Body of pancreas (tissue), 4 donors: ENCODE results near the gene HDLBP. TPM values are rescaled to one million over a fixed set of nuclear protein-coding genes. Genes with fewer than 3 reads are reported as not detected.
A peak's percentile ranks its signal among the peaks of the same experiment; 100 is the strongest.

Experiments
- ATAC-seq: fragments of 150-250 bp; one replicate; pipeline ENCODE4 v1.9.1; 2016
- DNase-seq, 4 donors: peaks; one replicate each; pipeline ENCODE4 v3.0.0-alpha.2; 2019
- H3K27ac ChIP-seq, 4 donors: fragments of 200-600 bp; sonication (generic); 1 replicate in 3 of 4; 2 replicates in 1 of 4; pipeline versions ENCODE4 v1.5.1 to v1.6.1; 2016 to 2019; ENCODE audit warnings: mild to moderate bottlenecking in 1 of 4, mixed read lengths in 1 of 4, moderate library complexity in 1 of 4
- H3K27me3 ChIP-seq, 2 donors: fragments of 200-600 bp; sonication (generic); one replicate each; pipeline ENCODE4 v1.6.0; 2016; ENCODE audit warnings: mild to moderate bottlenecking in 1 of 2
- H3K36me3 ChIP-seq, 2 donors: fragments of 200-600 bp; sonication (generic); replicated peaks in 1 of 2; 2 replicates each; pipeline ENCODE4 v1.5.1; 2016; ENCODE audit warnings: low read depth in 2 of 2; ENCODE audit not compliant: insufficient read depth in 1 of 2
- H3K4me1 ChIP-seq: fragments of 200-600 bp; sonication (generic); one replicate; pipeline ENCODE4 v1.6.0; 2016
- H3K4me3 ChIP-seq, 2 donors: fragments of 200-600 bp; sonication (generic); 1 replicate in 1 of 2; 2 replicates in 1 of 2; pipeline ENCODE4 v1.5.1; 2016 to 2019
- H3K9me3 ChIP-seq, 3 donors: fragments of 200-600 bp; sonication (generic); 1 replicate in 2 of 3; 2 replicates in 1 of 3; pipeline ENCODE4 v1.5.1; 2016
- POLR2A ChIP-seq, 3 donors: fragments of 450-650 bp; IDR thresholded peaks; one replicate each; pipeline ENCODE4 v1.6.1; 2016; ENCODE audit warnings: antibody characterized with exemption in 3 of 3, mild to moderate bottlenecking in 2 of 3
- WGBS, 2 donors: methylation state at CpG; one replicate each; pipeline ENCODE4 v1.1.5; 2017; 5-methylcytosine and 5-hydroxymethylcytosine counted together
- intact Hi-C: fragments of 100-400 bp; cut with DNase I; formaldehyde crosslinking; loops from one replicate; pipeline ENCODE4 v1.15.1; 2023
- total RNA-seq, 2 donors: library from RNA; depleted of rRNA; stranded (reverse); fragments of >200 nt; gene quantifications; one replicate each; pipeline ENCODE4 v1.1.0, GENCODE V29; 2016
- TF ChIP-seq, protein P1 (sequence below), 7 experiments: fragments of 450-650 bp in 4 of 7; fragments of 200-600 bp in 3 of 7; sonication (generic) in 3 of 7; IDR thresholded peaks; one replicate each; pipeline ENCODE4 v1.5.1; 2016 to 2019; ENCODE audit warnings: antibody characterized with exemption in 7 of 7

HDLBP gene
- total RNA-seq, 2 donors from 2014 or later, result 501 to 612 TPM

DNA sequence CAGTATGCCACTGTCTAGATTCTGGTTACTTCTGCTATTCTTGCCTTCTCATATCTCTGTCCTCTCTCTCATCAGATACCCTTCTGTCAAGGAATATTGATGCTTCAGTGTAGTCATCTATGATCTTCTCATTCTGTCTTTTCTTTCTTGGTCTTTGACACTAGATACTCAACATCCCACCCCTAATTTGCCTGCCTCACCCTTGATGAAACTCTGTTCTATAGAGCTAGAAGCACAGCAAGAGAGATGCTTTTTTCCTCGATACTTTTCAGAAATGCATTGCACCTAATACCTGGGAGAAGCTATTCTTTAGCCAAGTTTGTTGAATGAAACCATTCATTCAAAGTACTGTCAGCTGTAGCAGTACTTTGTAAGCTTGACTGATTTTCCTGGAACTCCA lies 9.8 kb upstream of the HDLBP start:
- intact Hi-C loops, result no loop called here
- Histone ChIP-seq H3K4me1 (peaks cover 49% of the 10 kb centered on the region), H3K27me3 (no peaks in the 10 kb centered on the region), H3K9me3 (no peaks in the 10 kb centered on the region), H3K27ac (no peak overlapping the region), H3K4me3 (no peak overlapping the region), H3K36me3 (peaks cover 0 to 5% of the 10 kb centered on the region in 2 donors)
- no peak for DNase-seq
- no peak for ATAC-seq
- TF ChIP-seq, protein P1, sequence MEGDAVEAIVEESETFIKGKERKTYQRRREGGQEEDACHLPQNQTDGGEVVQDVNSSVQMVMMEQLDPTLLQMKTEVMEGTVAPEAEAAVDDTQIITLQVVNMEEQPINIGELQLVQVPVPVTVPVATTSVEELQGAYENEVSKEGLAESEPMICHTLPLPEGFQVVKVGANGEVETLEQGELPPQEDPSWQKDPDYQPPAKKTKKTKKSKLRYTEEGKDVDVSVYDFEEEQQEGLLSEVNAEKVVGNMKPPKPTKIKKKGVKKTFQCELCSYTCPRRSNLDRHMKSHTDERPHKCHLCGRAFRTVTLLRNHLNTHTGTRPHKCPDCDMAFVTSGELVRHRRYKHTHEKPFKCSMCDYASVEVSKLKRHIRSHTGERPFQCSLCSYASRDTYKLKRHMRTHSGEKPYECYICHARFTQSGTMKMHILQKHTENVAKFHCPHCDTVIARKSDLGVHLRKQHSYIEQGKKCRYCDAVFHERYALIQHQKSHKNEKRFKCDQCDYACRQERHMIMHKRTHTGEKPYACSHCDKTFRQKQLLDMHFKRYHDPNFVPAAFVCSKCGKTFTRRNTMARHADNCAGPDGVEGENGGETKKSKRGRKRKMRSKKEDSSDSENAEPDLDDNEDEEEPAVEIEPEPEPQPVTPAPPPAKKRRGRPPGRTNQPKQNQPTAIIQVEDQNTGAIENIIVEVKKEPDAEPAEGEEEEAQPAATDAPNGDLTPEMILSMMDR (IDR thresholded peaks at IDR 0.05), result no peak
- TF ChIP-seq POLR2A (IDR thresholded peaks at IDR 0.05), result no peak
- 50 to 60% methylated on average over 1 of the region's 1 CpG for WGBS, 2 donors

DNA sequence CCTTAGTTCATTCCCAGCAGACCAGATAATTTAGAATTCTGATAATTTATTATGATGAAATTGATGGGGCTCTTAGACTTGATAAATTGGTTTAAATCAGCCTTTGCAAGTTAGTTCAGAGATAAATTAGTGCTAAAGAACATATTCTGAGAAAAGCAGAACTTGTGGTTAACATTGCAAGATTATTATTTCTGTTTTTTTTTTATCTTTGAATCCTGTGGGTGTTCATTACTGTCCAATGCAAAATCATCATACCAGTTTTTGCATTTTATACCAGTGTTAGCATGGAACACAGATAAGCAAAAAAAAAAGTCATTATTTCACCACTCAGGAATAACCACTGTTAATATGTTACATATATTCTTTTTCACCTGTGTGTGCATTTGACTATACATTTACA lies 9.3 kb upstream of the HDLBP start:
- no peak overlapping the region for H3K4me3 ChIP-seq
- H3K27me3 ChIP-seq, result no peaks in the 10 kb centered on the region
- TF ChIP-seq POLR2A (IDR thresholded peaks at IDR 0.05), result no peak
- TF ChIP-seq, protein P1 (IDR thresholded peaks at IDR 0.05), result no peak
- H3K4me1 ChIP-seq, result peaks cover 54% of the 10 kb centered on the region
- DNase-seq (no peak), ATAC-seq (no peak)
- intact Hi-C loops, result no loop called here
- peak overlapping the region in 2 of 4 donors; percentile 14 to 48 for H3K27ac ChIP-seq
- no peaks in the 10 kb centered on the region for H3K9me3 ChIP-seq
- H3K36me3 ChIP-seq, result peaks cover 0 to 5% of the 10 kb centered on the region in 2 donors

DNA sequence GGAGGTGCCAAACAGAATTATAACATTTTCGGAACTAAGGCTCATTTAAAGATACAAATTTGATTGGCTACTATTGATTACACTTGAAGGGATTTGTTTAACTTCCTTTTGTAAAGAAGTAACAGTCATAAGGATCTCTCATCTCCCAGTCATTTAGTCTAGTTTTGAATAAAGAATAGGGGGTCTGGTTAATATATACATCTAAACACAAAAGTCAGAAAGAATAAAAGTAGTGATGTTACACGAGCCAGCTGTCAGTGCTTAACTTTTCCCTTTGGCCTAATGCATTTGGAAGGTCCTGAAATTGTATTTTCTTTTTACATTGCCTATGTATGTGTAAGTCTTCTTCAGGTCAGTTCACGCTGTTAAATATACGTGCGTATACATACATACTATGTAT lies 8.3 kb upstream of the HDLBP start:
- peaks cover 0 to 4% of the 10 kb centered on the region in 2 donors for H3K36me3 ChIP-seq
- H3K27ac ChIP-seq, result peak overlapping the region in 2 of 4 donors; percentile 14 to 48
- ATAC-seq (no peak), DNase-seq (no peak)
- peaks cover 64% of the 10 kb centered on the region for H3K4me1 ChIP-seq
- WGBS, 2 donors, result 53 to 57% methylated on average over 5 of the region's 5 CpGs
- no peaks in the 10 kb centered on the region for H3K27me3 ChIP-seq
- TF ChIP-seq, protein P1 (IDR thresholded peaks at IDR 0.05), result no peak
- TF ChIP-seq POLR2A (IDR thresholded peaks at IDR 0.05), result no peak
- intact Hi-C loops, result no loop called here
- H3K4me3 ChIP-seq, result no peak overlapping the region
- no peaks in the 10 kb centered on the region for H3K9me3 ChIP-seq

DNA sequence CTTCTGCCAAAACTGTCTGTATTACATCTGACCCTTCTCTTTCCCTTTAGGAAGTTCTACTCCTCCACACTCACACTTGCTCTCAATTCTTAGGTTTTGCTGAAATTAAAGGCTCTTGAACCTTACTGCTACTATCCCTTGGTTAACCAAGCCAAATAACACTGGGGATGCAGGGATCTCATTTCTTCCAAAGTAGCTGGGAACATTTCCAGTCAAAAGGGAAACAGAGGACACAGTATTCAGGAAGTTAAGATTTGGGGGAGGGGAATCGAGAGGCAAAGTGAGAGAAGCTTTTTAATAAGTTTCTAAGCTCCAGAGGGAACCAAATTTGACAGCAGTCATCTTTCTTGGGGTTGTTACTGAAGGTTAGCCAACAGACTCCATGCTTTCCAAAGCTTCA lies 6.4 kb upstream of the HDLBP start:
- DNase-seq (no peak), ATAC-seq (no peak)
- H3K9me3 ChIP-seq, result no peaks in the 10 kb centered on the region
- TF ChIP-seq, protein P1 (IDR thresholded peaks at IDR 0.05), result no peak
- TF ChIP-seq POLR2A (IDR thresholded peaks at IDR 0.05), result no peak
- H3K4me1 ChIP-seq, result peaks cover 71% of the 10 kb centered on the region
- H3K36me3 ChIP-seq, result peaks cover 0 to 2% of the 10 kb centered on the region in 2 donors
- no peaks in the 10 kb centered on the region for H3K27me3 ChIP-seq
- H3K27ac ChIP-seq, result peak overlapping the region in 3 of 4 donors; percentile 8 to 99 (median 53)
- intact Hi-C loops, result no loop called here
- no peak overlapping the region for H3K4me3 ChIP-seq
- WGBS, 2 donors, result 0 to 10% methylated on average over 1 of the region's 1 CpG

DNA sequence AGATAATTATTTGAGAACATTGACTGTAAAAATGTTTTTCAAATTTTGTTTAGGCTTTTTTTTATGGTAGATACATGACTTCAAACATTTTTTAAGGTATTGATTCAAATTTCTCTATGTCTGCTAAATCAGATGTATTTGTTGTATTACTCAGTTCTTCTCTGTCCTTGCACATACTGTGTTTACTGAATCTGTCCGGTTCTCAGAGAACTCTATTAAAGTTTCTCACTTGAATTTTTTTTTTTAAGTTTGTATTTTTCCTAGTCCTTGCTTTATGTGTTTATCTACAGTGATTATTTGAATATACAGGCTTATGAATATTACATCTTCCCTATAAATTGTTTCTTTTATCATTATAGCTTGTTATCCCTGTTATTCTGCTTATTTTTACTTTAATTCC lies 5.6 kb upstream of the HDLBP start:
- 15 to 24% methylated on average over 1 of the region's 1 CpG for WGBS, 2 donors
- Histone ChIP-seq H3K27me3 (no peaks in the 10 kb centered on the region), H3K4me1 (peaks cover 71% of the 10 kb centered on the region), H3K9me3 (no peaks in the 10 kb centered on the region), H3K27ac (peak overlapping the region in 3 of 4 donors; percentile 53 to 99 (median 54)), H3K4me3 (no peak overlapping the region), H3K36me3 (no peaks in the 10 kb centered on the region)
- no peak for DNase-seq
- intact Hi-C loops, result no loop called here
- TF ChIP-seq POLR2A (IDR thresholded peaks at IDR 0.05), result no peak
- TF ChIP-seq, protein P1 (IDR thresholded peaks at IDR 0.05), result no peak
- ATAC-seq, result peak; percentile 51
